Lower leg skin (tissue), 3 donors: ENCODE data around the gene COQ2.

Source experiments
- CTCF ChIP-seq, 3 donors: fragments of 450-650 bp; IDR thresholded peaks; one replicate each; pipeline ENCODE4 v1.5.1; 2016; ENCODE audit warnings: antibody characterized with exemption in 3 of 3, mild to moderate bottlenecking in 3 of 3, moderate library complexity in 2 of 3
- POLR2A ChIP-seq, 2 donors: fragments of 450-650 bp; IDR thresholded peaks; one replicate each; pipeline ENCODE4 v1.6.1; 2016 to 2017; ENCODE audit warnings: antibody characterized with exemption in 2 of 2, mild to moderate bottlenecking in 1 of 2, moderate library complexity in 1 of 2

- TF ChIP-seq CTCF (IDR thresholded peaks at IDR 0.05): no peak
- TF ChIP-seq POLR2A (IDR thresholded peaks at IDR 0.05): no peak
These were observed 20.6 kb upstream of the COQ2 start for GRCh38 chr4:83305187-83305586.
